GM10847 (cell line): ENCODE measurements around the gene TBP.

Source experiments
- POLR2A ChIP-seq: IDR thresholded peaks from 2 replicates; pipeline ENCODE4 v1.6.1; 2011; ENCODE audit not compliant: insufficient read length; ENCODE audit errors: extremely low read depth

TBP gene

GRCh38 chr6:170554013-170554795 is at the start of gene TBP:
TSS of gene TBP (plus strand) at chr6:170554369. CDS start at chr6:170557030, 2,661 bp downstream.
- peak; percentile 66 for TF ChIP-seq POLR2A

- TF ChIP-seq POLR2A, result no peak
Observed at GRCh38 chr6:170504479-170504878, 49.7 kb upstream of the TBP start.

- TF ChIP-seq POLR2A, result no peak
Observed at GRCh38 chr6:170505306-170505705, 48.9 kb upstream of the TBP start.

- no peak for TF ChIP-seq POLR2A
Observed at GRCh38 chr6:170506446-170506845, 47.7 kb upstream of the TBP start.

GRCh38 chr6:170509723-170510018 is 44.5 kb upstream of the TBP start:
- TF ChIP-seq POLR2A, result no peak

GRCh38 chr6:170510631-170511030 is 43.5 kb upstream of the TBP start:
- no peak for TF ChIP-seq POLR2A

- TF ChIP-seq POLR2A, result no peak
Observed at GRCh38 chr6:170512249-170512648, 41.9 kb upstream of the TBP start.

- TF ChIP-seq POLR2A, result no peak
Observed at GRCh38 chr6:170514908-170515307, 39.3 kb upstream of the TBP start.

GRCh38 chr6:170516783-170517616 is 37.2 kb upstream of the TBP start:
- TF ChIP-seq POLR2A, result no peak

GRCh38 chr6:170522565-170523183 is 31.5 kb upstream of the TBP start:
- no peak for TF ChIP-seq POLR2A

GRCh38 chr6:170523256-170524171 is 30.7 kb upstream of the TBP start:
- TF ChIP-seq POLR2A, result no peak

GRCh38 chr6:170524172-170524502 is 30.0 kb upstream of the TBP start:
- TF ChIP-seq POLR2A, result no peak

GRCh38 chr6:170525795-170526194 is 28.4 kb upstream of the TBP start:
- TF ChIP-seq POLR2A, result no peak

- TF ChIP-seq POLR2A, result no peak
Observed at GRCh38 chr6:170529839-170530469, 24.2 kb upstream of the TBP start.
